ENCODE measurements around the gene PGR. TPM values are rescaled to one million over a fixed set of nuclear protein-coding genes. Genes with fewer than 3 reads are reported as not detected.

The PGR gene
- under 0.01 and 0.39 TPM in 2 replicates for total RNA-seq

DNA sequence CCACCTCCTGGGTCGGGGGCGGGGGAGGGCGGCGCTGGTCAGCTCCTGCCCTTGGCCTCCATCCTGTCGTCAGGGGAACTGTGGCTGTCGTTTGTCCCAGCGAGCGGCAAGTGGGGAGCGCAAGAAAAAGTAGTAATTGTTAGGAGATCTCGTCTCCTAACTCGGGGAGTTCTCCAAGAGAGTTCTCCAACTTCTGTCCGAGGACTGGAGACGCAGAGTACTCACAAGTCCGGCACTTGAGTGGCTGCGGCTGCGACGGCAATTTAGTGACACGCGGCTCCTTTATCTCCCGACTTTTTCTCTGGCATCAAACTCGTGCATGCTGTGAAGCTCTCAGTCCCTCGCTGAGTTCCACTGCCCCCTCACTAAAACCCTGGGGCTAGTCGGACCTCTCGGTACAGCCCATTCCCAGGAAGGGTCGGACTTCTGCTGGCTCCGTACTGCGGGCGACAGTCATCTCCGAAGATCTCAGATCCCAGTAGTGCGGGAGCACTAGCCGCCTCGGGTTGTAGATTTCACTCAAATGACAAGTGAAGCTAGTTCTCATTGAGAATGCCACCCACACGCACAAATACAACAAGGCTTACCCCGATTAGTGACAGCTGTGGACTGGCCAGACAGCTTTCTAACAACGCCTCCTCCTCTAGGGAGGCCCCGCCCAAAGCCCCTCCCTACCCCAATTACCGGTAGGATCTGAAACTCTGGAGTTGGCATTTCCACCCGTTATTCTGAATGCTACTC lies at the start of gene PGR:
Gene PGR (minus strand): TSS at position 611 of the 741 bp plus-strand sequence. CDS start 743 bp downstream, outside the sequence.

